ELF-1 (cell line): Measurements from ENCODE around the gene MECR.
A peak's percentile ranks its signal among the peaks of the same experiment; 100 is the strongest.

ENCODE experiments used
- DNase-seq: peaks from one replicate; pipeline ENCODE4 v3.0.0-alpha.2; 2016; ENCODE audit warnings: low read depth, low spot score

MECR gene

GRCh38 chr1:29256394-29256793 is 25.7 kb upstream of the MECR start:
- no peak for DNase-seq

- DNase-seq = no peak
Observed at GRCh38 chr1:29255134-29255666, 24.5 kb upstream of the MECR start.

- no peak for DNase-seq
Observed at GRCh38 chr1:29254346-29254745, 23.6 kb upstream of the MECR start.

GRCh38 chr1:29253180-29253579 is 22.4 kb upstream of the MECR start:
- no peak for DNase-seq

GRCh38 chr1:29251164-29252124 is 20.7 kb upstream of the MECR start:
- no peak for DNase-seq

GRCh38 chr1:29249951-29250581 is 19.3 kb upstream of the MECR start:
- no peak for DNase-seq

- peak; percentile 96 for DNase-seq
Observed at GRCh38 chr1:29249170-29249691, 18.5 kb upstream of the MECR start.

GRCh38 chr1:29248409-29248808 is 17.7 kb upstream of the MECR start:
- no peak for DNase-seq

GRCh38 chr1:29247571-29248273 is 17.0 kb upstream of the MECR start:
- DNase-seq = no peak

GRCh38 chr1:29247044-29247443 is 16.3 kb upstream of the MECR start:
- no peak for DNase-seq

- no peak for DNase-seq
Observed at GRCh38 chr1:29245876-29246275, 15.1 kb upstream of the MECR start.

GRCh38 chr1:29245261-29245660 is 14.5 kb upstream of the MECR start:
- DNase-seq = no peak

- DNase-seq = no peak
Observed at GRCh38 chr1:29243871-29244200, 13.1 kb upstream of the MECR start.

- DNase-seq = no peak
Observed at GRCh38 chr1:29243023-29243870, 12.5 kb upstream of the MECR start.

GRCh38 chr1:29240986-29241385 is 10.3 kb upstream of the MECR start:
- no peak for DNase-seq

- DNase-seq = peak; percentile 87
Observed at GRCh38 chr1:29240400-29240837, 9.7 kb upstream of the MECR start.

- DNase-seq = peak; percentile 85
Observed at GRCh38 chr1:29239142-29239541, 8.4 kb upstream of the MECR start.

GRCh38 chr1:29238620-29239002 is 7.9 kb upstream of the MECR start:
- no peak for DNase-seq

- peak; percentile 70 for DNase-seq
Observed at GRCh38 chr1:29237852-29238619, 7.3 kb upstream of the MECR start.

- DNase-seq = peak; percentile 53
Observed at GRCh38 chr1:29237129-29237821, 6.5 kb upstream of the MECR start.
